ENCODE data around the gene ICAM3.

DNA sequence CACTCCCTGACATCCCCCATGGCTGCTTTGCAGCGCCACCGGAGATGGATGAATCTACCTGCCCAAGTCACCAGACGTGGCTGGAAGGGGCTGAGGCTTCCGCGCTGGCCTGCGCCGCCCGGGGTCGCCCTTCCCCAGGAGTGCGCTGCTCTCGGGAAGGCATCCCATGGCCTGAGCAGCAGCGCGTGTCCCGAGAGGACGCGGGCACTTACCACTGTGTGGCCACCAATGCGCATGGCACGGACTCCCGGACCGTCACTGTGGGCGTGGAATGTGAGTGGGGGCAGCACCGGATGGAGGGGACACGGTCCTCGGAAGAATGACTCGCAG is 45.1 kb downstream of the ICAM3 start:
- TF ChIP-seq CTCF (conservative IDR thresholded peaks at IDR 0.05) (no peak), ZFX (IDR thresholded peaks at IDR 0.05) (no peak)
